Epithelial cell of esophagus (primary cell): ENCODE measurements around the gene ASTN2.
A peak's percentile ranks its signal among the peaks of the same experiment; 100 is the strongest.

Experiments used
- DNase-seq: peaks from one replicate; pipeline ENCODE4 v3.0.0; 2010; ENCODE audit warnings: low read depth
- H3K4me3 ChIP-seq: 2 replicates; pipeline ENCODE4 v1.5.1; 2011; ENCODE audit warnings: mild to moderate bottlenecking, low read length, control low read depth
- TF ChIP-seq, protein P1 (sequence below): IDR thresholded peaks from 2 replicates; pipeline ENCODE4 v1.5.1; 2011; ENCODE audit warnings: low read depth, mild to moderate bottlenecking, low read length, control low read depth, inconsistent platforms; ENCODE audit not compliant: insufficient read depth; ENCODE audit errors: missing control alignments

The ASTN2 gene

GRCh38 chr9:117103438-117104110, 311.3 kb downstream of the ASTN2 start:
- TF ChIP-seq, protein P1, sequence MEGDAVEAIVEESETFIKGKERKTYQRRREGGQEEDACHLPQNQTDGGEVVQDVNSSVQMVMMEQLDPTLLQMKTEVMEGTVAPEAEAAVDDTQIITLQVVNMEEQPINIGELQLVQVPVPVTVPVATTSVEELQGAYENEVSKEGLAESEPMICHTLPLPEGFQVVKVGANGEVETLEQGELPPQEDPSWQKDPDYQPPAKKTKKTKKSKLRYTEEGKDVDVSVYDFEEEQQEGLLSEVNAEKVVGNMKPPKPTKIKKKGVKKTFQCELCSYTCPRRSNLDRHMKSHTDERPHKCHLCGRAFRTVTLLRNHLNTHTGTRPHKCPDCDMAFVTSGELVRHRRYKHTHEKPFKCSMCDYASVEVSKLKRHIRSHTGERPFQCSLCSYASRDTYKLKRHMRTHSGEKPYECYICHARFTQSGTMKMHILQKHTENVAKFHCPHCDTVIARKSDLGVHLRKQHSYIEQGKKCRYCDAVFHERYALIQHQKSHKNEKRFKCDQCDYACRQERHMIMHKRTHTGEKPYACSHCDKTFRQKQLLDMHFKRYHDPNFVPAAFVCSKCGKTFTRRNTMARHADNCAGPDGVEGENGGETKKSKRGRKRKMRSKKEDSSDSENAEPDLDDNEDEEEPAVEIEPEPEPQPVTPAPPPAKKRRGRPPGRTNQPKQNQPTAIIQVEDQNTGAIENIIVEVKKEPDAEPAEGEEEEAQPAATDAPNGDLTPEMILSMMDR: no peak
- H3K4me3 ChIP-seq: no peak overlapping the region
- peak; percentile 16 for DNase-seq

- no peak for DNase-seq
- H3K4me3 ChIP-seq: no peak overlapping the region
- TF ChIP-seq, protein P1: no peak
Measured at GRCh38 chr9:117101008-117101407, 313.8 kb downstream of the ASTN2 start.

- DNase-seq: peak; percentile 11
- no peak overlapping the region for H3K4me3 ChIP-seq
- TF ChIP-seq, protein P1: no peak
Measured at GRCh38 chr9:117098331-117098730, 316.5 kb downstream of the ASTN2 start.

- TF ChIP-seq, protein P1: no peak
Measured at GRCh38 chr9:117097761-117098160, 317.1 kb downstream of the ASTN2 start.

GRCh38 chr9:117096138-117096537, 318.7 kb downstream of the ASTN2 start:
- H3K4me3 ChIP-seq: no peak overlapping the region
- no peak for DNase-seq
- TF ChIP-seq, protein P1: no peak

More at GRCh38 chr9:117097761-117098160, 317.1 kb downstream of the ASTN2 start:
- no peak overlapping the region for H3K4me3 ChIP-seq
- DNase-seq: peak; percentile 84

GRCh38 chr9:117095081-117095480, 319.8 kb downstream of the ASTN2 start:
- no peak for DNase-seq
- TF ChIP-seq, protein P1: no peak
- H3K4me3 ChIP-seq: no peak overlapping the region
